GM18858 (cell line): ENCODE data around the gene GGT6.

Source experiments
- ATAC-seq: cut with Tn5 transposase; IDR thresholded peaks from one replicate; pipeline ENCODE4 v1.9.1; 2021; ENCODE audit not compliant: unreplicated experiment

Gene GGT6

GRCh38 chr17:4509401-4509800, 51.0 kb downstream of the GGT6 start:
- no peak for ATAC-seq

GRCh38 chr17:4508207-4508606, 52.2 kb downstream of the GGT6 start:
- no peak for ATAC-seq

- no peak for ATAC-seq
Measured at GRCh38 chr17:4507361-4508111, 52.8 kb downstream of the GGT6 start.
